Upper lobe of right lung (tissue), 1 donor: ENCODE results near the gene RNU5D-1. TPM values are rescaled to one million over a fixed set of nuclear protein-coding genes. Genes with fewer than 3 reads are reported as not detected.

ENCODE experiments used
- ATAC-seq: fragments of 200-7000 bp; cut with Tn5 transposase; one replicate; pipeline ENCODE4 v1.9.1; 2020; ENCODE audit warnings: mild to moderate bottlenecking, moderate library complexity
- DNase-seq: peaks from one replicate; pipeline ENCODE4 v3.0.0-alpha.2; 2020
- H3K27ac ChIP-seq: fragments of 200-600 bp; one replicate; pipeline ENCODE4 v1.8.0; 2022
- H3K27me3 ChIP-seq: fragments of 200-600 bp; one replicate; pipeline ENCODE4 v1.8.0; 2022; ENCODE audit warnings: mild to moderate bottlenecking
- H3K36me3 ChIP-seq: fragments of 200-600 bp; one replicate; pipeline ENCODE4 v1.8.0; 2022
- H3K4me1 ChIP-seq: fragments of 200-600 bp; one replicate; pipeline ENCODE4 v1.8.0; 2022
- H3K4me3 ChIP-seq: fragments of 200-600 bp; one replicate; pipeline ENCODE4 v1.8.0; 2022; ENCODE audit warnings: mild to moderate bottlenecking
- H3K9me3 ChIP-seq: fragments of 200-600 bp; one replicate; pipeline ENCODE4 v1.8.0; 2022
- intact Hi-C: fragments of 100-400 bp; cut with DNase I; formaldehyde crosslinking; loops from one replicate; pipeline ENCODE4 v1.11.0; 2022
- long read RNA-seq: library from polyadenylated mRNA; unstranded; transcript quantifications from one replicate; pipeline ENCODE4 v2.0.0, GENCODE V29; 2021
- total RNA-seq: library from RNA; stranded (reverse); fragmentation: NEBNext Ultra II Directional; extraction: Animal tissue kit (Norgen Biotek cat#: 25700); gene quantifications from one replicate; pipeline ENCODE4 v1.2.1, GENCODE V29; 2021
- TF ChIP-seq, protein P1 (sequence below): fragments of 200-600 bp; IDR thresholded peaks from one replicate; pipeline ENCODE4 v1.8.0; 2022; ENCODE audit warnings: antibody characterized with exemption
- donor health status: DM: no; HTN: yes; CAD: no; lungs with severe emphysema.

Gene RNU5D-1
- total RNA-seq = not detected
- long read RNA-seq = 0 reads

DNA sequence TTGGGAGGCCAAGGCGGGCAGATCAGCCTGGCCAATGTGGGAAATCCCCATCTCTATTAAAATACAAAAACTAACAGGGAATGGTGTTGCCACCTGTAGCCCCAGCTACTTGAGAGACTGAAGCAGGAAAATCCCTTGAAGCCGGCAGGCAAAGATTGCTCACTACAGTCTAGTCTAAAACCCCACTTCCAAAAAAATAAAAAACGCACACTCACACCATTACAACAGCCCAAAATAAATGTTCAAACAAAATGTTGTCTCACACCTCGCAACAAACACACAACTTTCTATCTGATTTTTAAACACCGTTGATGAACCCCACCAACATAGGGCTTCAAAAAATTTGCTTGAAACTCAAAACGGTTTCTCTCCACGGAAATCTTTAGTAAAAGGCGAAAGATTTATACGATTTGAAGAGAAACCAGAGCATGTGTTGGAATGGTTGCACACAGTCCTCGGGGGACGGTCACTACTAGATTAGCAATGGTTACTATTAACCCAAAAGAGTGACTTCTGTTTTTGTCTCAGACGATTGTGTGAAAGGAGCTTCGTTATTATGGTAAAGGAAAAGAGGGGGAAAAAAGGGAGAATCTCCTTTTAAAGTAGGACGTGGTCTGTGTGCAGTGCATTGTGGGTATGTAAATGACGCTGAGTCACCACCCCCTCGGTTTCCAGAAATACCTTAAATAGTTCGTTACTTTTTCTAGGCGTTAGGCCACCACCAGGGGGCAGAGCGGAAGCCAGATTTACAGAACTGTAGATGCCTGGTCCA, at the start of gene RNU5D-1:
Gene RNU5D-1, minus strand, starts transcription at position 430 of the 772 bp plus-strand sequence.
- peak within 1 kb of the TSS; percentile 34 for H3K4me3 ChIP-seq
- peaks cover 14% of the 10 kb centered on the region for H3K4me1 ChIP-seq
- TF ChIP-seq, protein P1, sequence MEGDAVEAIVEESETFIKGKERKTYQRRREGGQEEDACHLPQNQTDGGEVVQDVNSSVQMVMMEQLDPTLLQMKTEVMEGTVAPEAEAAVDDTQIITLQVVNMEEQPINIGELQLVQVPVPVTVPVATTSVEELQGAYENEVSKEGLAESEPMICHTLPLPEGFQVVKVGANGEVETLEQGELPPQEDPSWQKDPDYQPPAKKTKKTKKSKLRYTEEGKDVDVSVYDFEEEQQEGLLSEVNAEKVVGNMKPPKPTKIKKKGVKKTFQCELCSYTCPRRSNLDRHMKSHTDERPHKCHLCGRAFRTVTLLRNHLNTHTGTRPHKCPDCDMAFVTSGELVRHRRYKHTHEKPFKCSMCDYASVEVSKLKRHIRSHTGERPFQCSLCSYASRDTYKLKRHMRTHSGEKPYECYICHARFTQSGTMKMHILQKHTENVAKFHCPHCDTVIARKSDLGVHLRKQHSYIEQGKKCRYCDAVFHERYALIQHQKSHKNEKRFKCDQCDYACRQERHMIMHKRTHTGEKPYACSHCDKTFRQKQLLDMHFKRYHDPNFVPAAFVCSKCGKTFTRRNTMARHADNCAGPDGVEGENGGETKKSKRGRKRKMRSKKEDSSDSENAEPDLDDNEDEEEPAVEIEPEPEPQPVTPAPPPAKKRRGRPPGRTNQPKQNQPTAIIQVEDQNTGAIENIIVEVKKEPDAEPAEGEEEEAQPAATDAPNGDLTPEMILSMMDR = peak; percentile 87
- ATAC-seq (peak; percentile 96), DNase-seq (peak; percentile 93)
- intact Hi-C loops = no loop called here
- H3K27me3 ChIP-seq = no peaks in the 10 kb centered on the region
- no peaks in the 10 kb centered on the region for H3K9me3 ChIP-seq
- no peaks in the 10 kb centered on the region for H3K36me3 ChIP-seq
- H3K27ac ChIP-seq = peak within 1 kb of the TSS; percentile 96

DNA sequence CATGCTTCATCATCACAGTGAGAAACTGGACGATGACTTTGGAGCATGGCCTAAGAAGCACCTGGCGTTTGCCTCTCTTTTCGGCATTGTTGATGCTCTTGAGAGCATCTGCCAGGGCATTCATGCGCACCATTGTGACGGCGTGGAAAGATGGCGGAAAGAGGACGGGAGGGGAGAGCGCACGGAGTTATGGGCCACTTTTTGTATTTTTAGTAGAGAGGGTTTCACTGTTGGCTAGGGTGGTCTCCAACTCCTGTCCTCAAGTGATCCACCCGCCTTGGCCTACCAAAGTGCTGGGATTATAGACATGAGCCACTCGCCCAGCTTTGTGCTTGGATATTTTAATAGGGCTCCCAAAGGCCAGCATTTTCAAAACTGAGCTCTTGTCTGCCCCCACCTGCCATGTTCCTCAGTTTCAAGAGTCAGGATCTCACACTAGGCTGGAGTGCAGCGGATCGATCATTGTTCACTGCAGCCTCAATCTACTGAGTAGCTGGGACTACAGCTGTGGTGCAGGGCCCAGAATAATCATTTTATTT, 49.7 kb upstream of the RNU5D-1 start:
- TF ChIP-seq, protein P1 = no peak
- no peak overlapping the region for H3K27ac ChIP-seq
- no peak for ATAC-seq
- intact Hi-C loops = no loop called here
- H3K9me3 ChIP-seq = no peaks in the 10 kb centered on the region
- H3K36me3 ChIP-seq = peaks cover 48% of the 10 kb centered on the region
- peaks cover 36% of the 10 kb centered on the region for H3K4me1 ChIP-seq
- H3K27me3 ChIP-seq = no peaks in the 10 kb centered on the region
- H3K4me3 ChIP-seq = no peak overlapping the region
- no peak for DNase-seq

DNA sequence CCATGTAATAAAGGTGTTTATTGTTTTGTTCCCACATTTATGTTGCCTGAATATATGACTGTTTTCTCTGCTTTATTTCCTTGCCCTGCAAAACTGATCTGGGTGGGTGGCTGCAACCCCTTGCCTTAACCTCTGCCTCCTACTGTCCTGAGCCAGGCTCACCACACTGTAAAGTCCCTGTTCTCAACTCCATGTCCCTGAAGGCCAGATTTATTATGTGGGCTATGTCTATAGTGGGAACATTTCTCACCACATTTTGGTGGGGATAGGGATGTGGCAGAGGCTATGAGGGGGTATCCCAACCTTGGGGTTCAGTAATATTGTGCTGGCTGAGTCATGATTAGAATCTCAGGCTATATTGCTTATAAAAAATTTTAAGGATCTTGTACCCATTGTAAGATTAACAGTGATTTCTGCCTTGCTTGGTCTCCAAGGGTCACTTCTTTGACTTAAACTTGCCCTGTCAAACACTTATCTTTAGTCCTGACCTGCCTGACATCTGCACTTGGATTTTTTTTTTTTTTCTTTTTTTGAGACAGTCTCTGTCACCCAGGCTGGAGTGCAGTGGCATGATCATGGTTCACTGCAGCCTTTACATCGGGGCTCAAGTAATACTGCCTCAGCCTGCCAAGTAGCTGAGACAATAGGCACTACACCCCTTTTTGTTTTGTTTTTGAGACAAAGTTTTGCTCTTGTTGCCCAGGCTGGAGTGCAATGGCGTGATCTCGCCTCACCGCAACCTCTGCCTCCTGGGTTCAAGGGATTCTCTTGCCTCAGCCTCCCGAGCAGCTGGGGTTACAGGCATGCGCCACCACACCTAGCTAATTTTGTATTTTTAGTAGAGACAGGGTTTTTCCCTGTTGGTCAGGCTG, 48.0 kb upstream of the RNU5D-1 start:
- intact Hi-C loops = no loop called here
- TF ChIP-seq, protein P1 = no peak
- no peak overlapping the region for H3K27ac ChIP-seq
- H3K27me3 ChIP-seq = no peaks in the 10 kb centered on the region
- no peaks in the 10 kb centered on the region for H3K9me3 ChIP-seq
- no peak overlapping the region for H3K4me3 ChIP-seq
- H3K36me3 ChIP-seq = peaks cover 48% of the 10 kb centered on the region
- ATAC-seq = no peak
- no peak for DNase-seq
- peaks cover 31% of the 10 kb centered on the region for H3K4me1 ChIP-seq

GRCh38 chr1:44777969-44778635, 47.1 kb upstream of the RNU5D-1 start:
- no peak for ATAC-seq
- H3K9me3 ChIP-seq = no peaks in the 10 kb centered on the region
- H3K4me3 ChIP-seq = no peak overlapping the region
- peaks cover 48% of the 10 kb centered on the region for H3K36me3 ChIP-seq
- H3K4me1 ChIP-seq = peaks cover 26% of the 10 kb centered on the region
- DNase-seq = no peak
- intact Hi-C loops = no loop called here
- no peak overlapping the region for H3K27ac ChIP-seq
- no peaks in the 10 kb centered on the region for H3K27me3 ChIP-seq
- TF ChIP-seq, protein P1 = no peak

- no peak for DNase-seq
- intact Hi-C loops = no loop called here
- TF ChIP-seq, protein P1 = no peak
- H3K36me3 ChIP-seq = peaks cover 48% of the 10 kb centered on the region
- no peaks in the 10 kb centered on the region for H3K27me3 ChIP-seq
- peaks cover 26% of the 10 kb centered on the region for H3K4me1 ChIP-seq
- H3K9me3 ChIP-seq = no peaks in the 10 kb centered on the region
- H3K27ac ChIP-seq = peak overlapping the region; percentile 1
- no peak for ATAC-seq
- no peak overlapping the region for H3K4me3 ChIP-seq
These were observed 46.6 kb upstream of the RNU5D-1 start for GRCh38 chr1:44777547-44777946.
